ENCODE data around the gene PEMT. TPM values are rescaled to one million over a fixed set of nuclear protein-coding genes. Genes with fewer than 3 reads are reported as not detected.

The PEMT gene
- total RNA-seq, 1 donor from 2014 or later = 690 TPM

- H3K9me3 ChIP-seq = no peaks in the 10 kb centered on the region
- H3K4me1 ChIP-seq = no peaks in the 10 kb centered on the region
- intact Hi-C loops (cut with DNase I) = no loop called here
- no peak overlapping the region for H3K4me3 ChIP-seq
- no peak for TF ChIP-seq CTCF (IDR thresholded peaks at IDR 0.05)
- no peak for DNase-seq (ENCODE audit: low spot score in 2 of 2)
- no peaks in the 10 kb centered on the region for H3K27me3 ChIP-seq
- H3K27ac ChIP-seq = no peak overlapping the region
- H3K36me3 ChIP-seq = no peaks in the 10 kb centered on the region
Observed at GRCh38 chr17:17606416-17607000, 15.0 kb upstream of the PEMT start.

GRCh38 chr17:17605729-17606088 is 14.2 kb upstream of the PEMT start:
- no peak overlapping the region for H3K4me3 ChIP-seq
- intact Hi-C loops (cut with DNase I) = no loop called here
- H3K9me3 ChIP-seq = no peaks in the 10 kb centered on the region
- no peak for TF ChIP-seq CTCF (IDR thresholded peaks at IDR 0.05)
- H3K4me1 ChIP-seq = no peaks in the 10 kb centered on the region
- H3K27ac ChIP-seq = no peak overlapping the region
- H3K36me3 ChIP-seq = no peaks in the 10 kb centered on the region
- DNase-seq (ENCODE audit: low spot score in 2 of 2) = no peak
- H3K27me3 ChIP-seq = no peaks in the 10 kb centered on the region

- DNase-seq (ENCODE audit: low spot score in 2 of 2) = no peak
- H3K27ac ChIP-seq = no peak overlapping the region
- no peak overlapping the region for H3K4me3 ChIP-seq
- no peaks in the 10 kb centered on the region for H3K9me3 ChIP-seq
- H3K36me3 ChIP-seq = no peaks in the 10 kb centered on the region
- no peaks in the 10 kb centered on the region for H3K4me1 ChIP-seq
- intact Hi-C loops (cut with DNase I) = no loop called here
- no peak for TF ChIP-seq CTCF (IDR thresholded peaks at IDR 0.05)
- no peaks in the 10 kb centered on the region for H3K27me3 ChIP-seq
Observed at GRCh38 chr17:17605083-17605728, 13.7 kb upstream of the PEMT start.

GRCh38 chr17:17603895-17604225 is 12.4 kb upstream of the PEMT start:
- no peak for DNase-seq (ENCODE audit: low spot score in 2 of 2)
- no peak for TF ChIP-seq CTCF (IDR thresholded peaks at IDR 0.05)
- intact Hi-C loops (cut with DNase I) = no loop called here
- Histone ChIP-seq H3K27ac (no peak overlapping the region), H3K36me3 (no peaks in the 10 kb centered on the region), H3K9me3 (no peaks in the 10 kb centered on the region), H3K4me1 (no peaks in the 10 kb centered on the region), H3K27me3 (no peaks in the 10 kb centered on the region), H3K4me3 (no peak overlapping the region)

- no peak for DNase-seq (ENCODE audit: low spot score in 2 of 2)
Observed at GRCh38 chr17:17603178-17603894, 11.8 kb upstream of the PEMT start.

More at GRCh38 chr17:17603178-17603894, 11.8 kb upstream of the PEMT start:
- H3K4me1 ChIP-seq = no peaks in the 10 kb centered on the region
- H3K27ac ChIP-seq = no peak overlapping the region
- no peaks in the 10 kb centered on the region for H3K27me3 ChIP-seq
- H3K9me3 ChIP-seq = no peaks in the 10 kb centered on the region
- H3K4me3 ChIP-seq = no peak overlapping the region
- no peaks in the 10 kb centered on the region for H3K36me3 ChIP-seq
- intact Hi-C loops (cut with DNase I) = no loop called here
- TF ChIP-seq CTCF (IDR thresholded peaks at IDR 0.05) = no peak
